Kasumi-1 (cell line): ENCODE results near the gene EMC8.
A peak's percentile ranks its signal among the peaks of the same experiment; 100 is the strongest.

ENCODE experiments used
- DNase-seq, 2 experiments: peaks; one replicate each; lab custom pipeline; 2025; lab: John Stamatoyannopoulos, UW

EMC8 gene

DNA sequence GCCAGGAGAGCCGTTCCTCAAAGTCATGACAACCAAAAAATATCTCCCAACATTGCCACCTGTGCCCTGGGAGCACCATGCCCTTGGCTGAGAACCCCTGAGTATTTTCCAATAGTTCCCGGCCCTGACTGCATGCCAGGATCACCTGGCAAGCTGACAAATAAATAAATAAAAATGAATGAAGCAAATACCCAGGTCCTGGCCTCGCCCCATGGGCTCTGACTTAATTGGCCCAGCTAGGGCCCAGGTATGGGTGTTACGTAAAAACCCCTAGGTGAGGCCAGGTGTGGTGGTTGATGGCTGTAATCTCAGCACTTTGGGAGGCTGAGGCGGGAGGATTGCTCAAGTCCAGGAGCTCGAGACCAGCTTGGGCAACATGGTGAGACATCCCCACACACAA is 45.8 kb downstream of the EMC8 start:
- no peak for DNase-seq

GRCh38 chr16:85752511-85753420 is 46.6 kb downstream of the EMC8 start:
- DNase-seq, result peak; percentile 77 to 84

DNA sequence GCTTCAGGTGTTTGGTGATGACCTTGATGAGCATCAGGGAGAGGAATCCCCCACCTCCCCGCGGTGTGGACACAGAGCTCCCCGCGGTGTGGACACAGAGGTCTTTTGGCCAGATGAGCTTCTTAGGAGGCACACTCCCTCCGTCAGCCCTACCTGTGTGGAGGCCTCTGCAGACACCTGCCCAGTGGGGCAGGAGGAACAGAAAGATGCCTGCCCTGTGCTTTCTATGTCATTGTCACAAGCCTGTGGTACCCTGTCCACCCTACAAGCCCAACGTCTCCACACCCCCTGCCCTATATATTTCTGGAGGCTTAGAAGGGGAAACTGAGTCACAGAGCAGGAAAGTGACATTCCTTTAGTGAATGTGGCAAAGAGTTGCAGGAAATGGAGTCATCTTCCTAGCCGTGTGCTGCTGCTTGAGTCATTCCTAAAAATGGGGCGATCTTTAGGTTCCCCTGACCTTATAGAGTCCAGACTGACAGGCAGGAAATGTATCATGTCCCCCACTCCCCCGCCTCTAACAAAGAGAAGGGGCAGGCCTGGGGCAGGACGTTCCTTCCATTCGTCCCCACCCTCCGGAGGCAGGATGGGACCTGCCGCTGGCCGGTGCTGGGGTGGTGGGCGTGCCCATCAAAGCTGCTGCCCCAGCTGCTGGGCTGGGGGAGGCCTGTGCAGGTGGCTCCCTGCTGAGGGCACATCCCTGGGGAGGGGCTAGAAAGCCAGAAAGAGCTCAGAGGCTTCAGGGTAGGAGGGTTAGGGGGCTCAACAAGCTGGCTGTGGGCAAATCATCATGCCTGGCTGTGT is 47.4 kb downstream of the EMC8 start:
- no peak for DNase-seq

DNA sequence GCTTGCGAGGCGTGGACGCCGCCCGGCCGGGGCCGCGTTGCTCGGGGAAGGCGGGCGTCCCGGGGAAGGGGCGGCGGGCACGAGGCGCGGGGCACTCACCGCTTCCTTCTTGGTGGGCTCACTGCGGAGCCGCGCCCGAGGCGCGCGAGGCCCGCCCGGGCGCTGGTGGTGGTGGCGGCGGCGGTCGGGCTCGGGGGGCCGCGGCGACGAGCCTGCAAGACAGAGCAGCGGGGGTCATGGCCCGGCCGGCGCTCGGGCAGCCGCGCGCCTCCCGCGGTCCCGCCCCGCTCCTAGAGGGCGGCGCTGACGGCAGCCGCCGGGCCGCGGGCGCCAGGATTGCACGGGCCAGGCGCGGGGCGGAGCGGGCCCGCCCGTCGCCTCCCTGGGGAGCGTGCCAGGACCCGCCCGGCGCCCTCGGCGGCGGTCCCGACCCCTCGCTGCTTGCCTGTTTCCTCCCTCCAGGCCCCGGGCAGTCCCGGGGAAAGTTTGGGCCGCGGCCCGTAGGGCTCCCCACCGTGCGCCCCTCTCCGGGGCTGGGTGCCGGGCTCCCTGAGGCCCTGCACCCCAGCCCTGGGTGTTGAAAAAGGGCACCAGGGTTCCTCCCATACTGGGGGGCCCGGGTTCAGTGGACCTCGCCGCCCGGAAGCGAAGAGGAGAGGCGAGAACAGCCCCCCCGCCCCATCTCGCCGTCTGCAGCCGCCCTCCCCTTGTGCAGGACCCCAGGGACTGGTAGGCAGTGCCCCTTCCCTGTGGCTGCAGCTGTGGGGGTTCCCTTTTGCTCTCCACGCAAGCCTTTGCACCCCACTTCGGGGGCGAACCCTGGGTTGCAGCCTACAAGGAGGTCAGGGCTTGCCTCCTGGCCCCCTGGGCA is 48.3 kb downstream of the EMC8 start, which contains the start of gene C16orf74:
TSS of gene C16orf74 (minus strand) at position 270 of the 871 bp plus-strand sequence. CDS start 15,879 bp downstream, outside the sequence.
- peak in 1 of 2 experiments; percentile 35 for DNase-seq

GRCh38 chr16:85750146-85750826 is 49.1 kb downstream of the EMC8 start:
- peak; percentile 64 to 66 for DNase-seq

DNA sequence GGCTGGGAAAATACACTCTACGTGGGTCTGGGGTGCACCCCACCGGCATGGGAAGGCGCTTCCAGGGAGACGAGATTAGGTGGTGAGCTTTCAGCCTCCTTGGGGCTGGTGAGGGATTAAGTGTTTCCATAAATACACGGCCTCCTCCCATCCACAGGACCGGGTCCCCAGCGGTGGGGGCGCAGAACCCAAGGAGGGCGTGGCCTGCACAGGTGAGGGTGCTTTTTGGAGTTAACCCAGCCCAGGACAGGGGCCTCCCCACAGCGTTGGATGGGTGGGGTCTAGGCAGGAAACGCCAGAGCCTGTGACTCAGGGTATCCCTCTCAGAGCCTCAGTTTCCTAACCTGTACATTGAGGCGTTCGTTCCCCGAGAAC is 49.6 kb downstream of the EMC8 start:
- DNase-seq, result no peak

DNA sequence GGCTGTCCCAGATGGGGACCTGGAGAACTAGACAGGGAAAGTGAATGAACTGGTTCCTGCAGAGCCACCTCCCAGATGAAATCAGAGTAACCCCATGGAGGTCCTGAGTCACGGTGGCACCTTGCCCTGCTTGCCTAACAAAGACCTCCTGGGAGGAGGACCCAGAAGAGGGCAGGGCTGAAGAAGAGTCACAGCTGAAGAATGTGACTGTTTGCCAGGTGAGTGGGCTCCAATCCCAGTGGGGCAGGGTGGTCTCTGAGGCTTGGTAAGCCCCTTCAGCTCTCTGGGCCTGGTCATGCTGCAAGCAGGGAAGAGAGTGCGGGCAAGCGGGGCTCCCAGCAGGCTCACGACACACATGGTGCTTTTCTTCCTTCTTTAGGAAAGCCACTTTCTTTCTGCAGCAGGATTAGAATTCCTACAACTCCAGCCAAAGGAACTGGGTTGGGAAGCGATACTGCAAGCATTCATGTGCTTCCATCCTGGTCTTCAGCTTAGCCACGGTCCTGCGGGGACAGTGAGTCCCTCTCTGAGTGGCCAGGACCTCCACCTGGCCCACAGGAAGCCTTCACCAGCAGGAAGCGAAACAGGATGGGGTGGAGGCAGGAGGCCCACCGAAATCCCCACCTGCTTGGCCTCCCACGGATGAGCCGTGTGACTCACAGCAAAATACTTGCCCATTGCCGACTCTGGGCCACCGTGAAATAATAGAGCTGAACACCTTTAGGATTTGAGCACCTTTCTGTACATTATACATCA is 52.7 kb downstream of the EMC8 start:
- no peak for DNase-seq

DNA sequence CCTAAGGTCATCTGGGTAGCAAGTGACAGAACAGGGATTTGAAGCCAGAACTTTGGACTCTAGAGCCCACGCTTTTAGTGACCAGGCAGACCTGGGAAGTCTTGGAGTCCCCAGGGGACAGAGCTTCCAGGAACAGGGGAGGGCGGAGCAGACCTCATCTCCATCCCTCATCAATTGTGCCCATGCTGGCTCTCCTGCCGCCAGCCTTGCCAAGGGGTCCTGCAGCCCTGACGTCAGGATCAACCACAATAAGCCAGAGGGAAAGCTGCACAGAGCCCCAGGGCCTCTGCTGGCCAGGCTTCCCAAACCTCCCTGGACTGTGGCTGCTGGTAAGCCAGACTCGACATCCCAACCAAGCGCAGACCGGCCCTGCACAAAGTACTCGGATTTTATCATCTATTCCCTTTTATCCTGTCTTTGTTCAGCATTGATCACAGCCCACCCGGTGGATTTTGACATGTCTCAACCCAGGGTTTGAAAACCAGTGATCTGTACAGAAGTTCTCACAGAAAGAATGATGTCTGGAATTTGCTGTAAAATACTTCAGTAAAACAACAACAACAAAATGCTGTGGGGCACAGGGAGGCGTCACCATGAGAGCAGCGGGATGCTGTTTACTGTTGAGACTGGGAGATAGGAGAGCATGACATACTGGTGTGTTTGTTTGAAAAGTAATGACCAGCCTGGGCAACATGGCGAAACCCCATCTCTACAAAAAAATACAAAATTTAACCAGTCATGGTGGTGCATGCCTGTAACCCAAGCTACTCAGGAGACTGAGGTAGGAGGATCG is 60.2 kb downstream of the EMC8 start:
- DNase-seq, result no peak

GRCh38 chr16:85736921-85737320 is 62.4 kb downstream of the EMC8 start:
- no peak for DNase-seq

DNA sequence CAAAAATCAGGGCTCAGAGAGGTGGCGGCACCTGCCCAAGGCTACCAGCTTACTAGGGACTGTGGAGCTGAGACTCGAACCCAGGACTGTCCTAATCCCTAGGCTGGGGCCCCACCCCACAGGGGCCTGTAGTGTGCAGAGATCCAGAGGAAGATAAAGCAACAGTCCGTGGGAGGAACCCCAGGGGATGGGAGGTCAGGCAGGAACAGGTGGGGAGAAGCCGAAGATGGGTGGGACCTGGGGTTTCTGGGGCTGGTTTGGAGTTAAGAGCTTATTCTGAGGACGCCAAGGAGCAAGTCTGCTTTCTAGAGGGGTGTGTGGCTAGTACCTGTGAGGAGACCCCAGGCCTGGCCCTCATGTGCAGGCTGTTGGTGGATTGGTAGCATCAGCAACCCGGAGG is 63.4 kb downstream of the EMC8 start:
- DNase-seq, result no peak

DNA sequence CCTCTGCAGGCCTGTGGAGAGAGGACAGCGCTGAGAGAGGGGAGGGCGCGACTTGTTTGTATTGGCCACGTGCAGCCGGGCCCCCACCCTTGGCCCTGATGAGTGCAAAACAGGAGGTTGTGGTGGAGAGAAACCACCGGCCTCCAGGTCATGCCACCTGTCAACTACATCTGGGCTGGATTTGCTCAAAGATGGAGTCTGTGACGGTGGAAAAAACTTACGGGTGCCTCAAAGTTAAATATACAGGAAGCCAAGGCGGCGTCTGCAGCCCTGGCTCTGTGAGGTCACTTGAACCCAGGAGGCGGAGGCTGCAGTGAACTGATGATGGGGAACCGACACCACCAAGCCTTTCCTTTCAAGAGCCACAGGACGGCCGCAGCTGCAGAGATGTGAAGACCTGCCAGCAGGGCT is 64.1 kb downstream of the EMC8 start:
- DNase-seq, result no peak

- no peak for DNase-seq
Measured at GRCh38 chr16:85734311-85735017, 64.9 kb downstream of the EMC8 start.

GRCh38 chr16:85733839-85734170 is 65.5 kb downstream of the EMC8 start:
- DNase-seq, result peak in 1 of 2 experiments; percentile 31

DNA sequence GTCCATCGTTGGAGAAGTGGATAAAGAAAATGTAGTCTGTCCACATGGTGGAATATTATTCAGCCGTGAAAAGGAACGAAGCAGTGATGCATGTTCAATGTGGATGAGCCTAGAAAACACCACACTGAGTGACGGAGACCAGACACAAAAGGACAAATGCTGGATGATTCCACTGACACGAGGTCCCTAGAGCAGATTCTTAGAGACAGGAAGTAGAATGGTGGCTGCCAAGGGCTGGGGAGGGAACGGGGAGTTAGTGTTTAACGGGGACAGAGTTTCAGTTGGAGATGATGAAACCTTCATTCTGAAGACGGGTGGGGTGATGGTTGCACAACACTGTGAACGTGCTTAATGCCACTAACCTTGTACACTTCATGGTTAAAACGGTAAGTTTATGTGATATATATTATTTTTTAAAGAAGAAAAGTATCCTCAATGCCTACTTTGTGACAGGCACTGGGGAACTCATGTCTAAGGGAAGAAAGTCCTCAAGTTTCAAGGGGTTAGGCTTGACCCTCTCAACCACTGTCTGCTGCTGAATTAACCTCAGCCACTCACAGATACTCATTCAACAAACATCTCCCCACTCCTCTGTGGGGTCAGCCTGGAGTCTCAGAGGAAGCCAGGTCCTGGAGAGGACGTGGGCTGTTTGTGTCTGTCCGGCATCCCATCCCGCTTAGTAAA is 66.0 kb downstream of the EMC8 start:
- peak; percentile 53 to 75 for DNase-seq

- DNase-seq, result no peak
Measured at GRCh38 chr16:85731179-85731578, 68.2 kb downstream of the EMC8 start.

DNA sequence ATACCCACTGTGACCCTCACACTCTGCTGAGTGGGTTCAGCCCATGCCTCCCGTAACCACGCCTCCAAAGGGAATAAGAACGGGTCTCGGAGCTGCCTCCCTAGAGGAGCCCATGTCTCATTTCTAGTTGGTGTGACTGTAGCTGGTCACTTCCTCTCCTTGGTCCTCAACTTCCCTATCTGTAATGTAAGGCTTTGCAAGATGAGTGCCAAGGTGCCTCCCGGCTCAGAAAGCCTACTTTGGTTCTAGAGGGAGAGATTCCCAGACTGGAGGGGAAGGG is 69.2 kb downstream of the EMC8 start:
- DNase-seq, result peak in 1 of 2 experiments; percentile 13

GRCh38 chr16:85729452-85730185 is 69.7 kb downstream of the EMC8 start:
- DNase-seq, result no peak

GRCh38 chr16:85728879-85729278 is 70.5 kb downstream of the EMC8 start:
- peak in 1 of 2 experiments; percentile 6 for DNase-seq
